Stimulated activated CD4-positive, alpha-beta T cell treated with anti-CD3 and anti-CD28 coated beads, TNF-alpha, amount 100 ng/mL, for 48 hours (primary cell): Measurements from ENCODE around the gene HLTF.

Experiments used
- DNase-seq, 3 donors: peaks; one replicate each; pipeline ENCODE4 v3.0.0-alpha.2; 2020; ENCODE audit warnings: low read depth in 3 of 3

HLTF gene

DNA sequence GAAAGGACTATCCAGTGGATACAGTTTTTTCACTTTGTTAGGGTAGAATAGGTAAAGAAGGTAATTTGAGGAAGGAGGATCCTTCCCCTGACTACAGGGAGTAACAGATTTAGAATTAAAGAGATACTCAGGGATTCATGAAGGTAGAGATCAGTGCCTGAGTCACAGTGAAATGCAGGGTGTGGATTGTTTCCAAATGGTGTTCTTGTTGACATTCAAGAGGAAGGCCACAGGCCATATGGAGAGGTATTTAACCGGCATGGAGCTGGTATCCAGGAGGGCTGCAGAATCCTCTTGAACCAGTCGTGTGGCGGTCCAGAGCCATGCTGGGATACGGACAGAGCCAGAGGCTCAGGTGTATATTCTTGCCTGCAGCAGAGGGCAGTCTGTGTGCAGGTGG lies 66.8 kb downstream of the HLTF start:
- no peak for DNase-seq

DNA sequence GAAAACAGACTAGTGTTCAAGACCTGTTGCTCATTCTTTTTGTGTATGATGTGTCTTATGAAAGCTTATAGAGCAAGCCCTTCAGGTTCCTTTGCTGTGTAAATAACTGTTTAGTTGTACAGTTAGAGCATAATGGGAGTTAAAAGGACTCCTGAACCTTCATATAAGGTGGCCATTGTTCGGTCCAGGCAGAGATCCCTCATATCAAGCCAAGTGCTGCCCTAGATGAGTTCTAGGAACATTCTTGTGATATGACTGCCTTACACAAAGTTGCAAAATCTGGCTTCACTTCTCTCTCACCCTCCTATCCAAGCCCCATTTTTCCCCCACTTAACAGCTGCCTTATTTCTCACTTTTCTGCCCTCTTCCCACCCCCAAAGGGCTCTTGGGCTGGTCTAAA lies 68.1 kb downstream of the HLTF start:
- no peak for DNase-seq

DNA sequence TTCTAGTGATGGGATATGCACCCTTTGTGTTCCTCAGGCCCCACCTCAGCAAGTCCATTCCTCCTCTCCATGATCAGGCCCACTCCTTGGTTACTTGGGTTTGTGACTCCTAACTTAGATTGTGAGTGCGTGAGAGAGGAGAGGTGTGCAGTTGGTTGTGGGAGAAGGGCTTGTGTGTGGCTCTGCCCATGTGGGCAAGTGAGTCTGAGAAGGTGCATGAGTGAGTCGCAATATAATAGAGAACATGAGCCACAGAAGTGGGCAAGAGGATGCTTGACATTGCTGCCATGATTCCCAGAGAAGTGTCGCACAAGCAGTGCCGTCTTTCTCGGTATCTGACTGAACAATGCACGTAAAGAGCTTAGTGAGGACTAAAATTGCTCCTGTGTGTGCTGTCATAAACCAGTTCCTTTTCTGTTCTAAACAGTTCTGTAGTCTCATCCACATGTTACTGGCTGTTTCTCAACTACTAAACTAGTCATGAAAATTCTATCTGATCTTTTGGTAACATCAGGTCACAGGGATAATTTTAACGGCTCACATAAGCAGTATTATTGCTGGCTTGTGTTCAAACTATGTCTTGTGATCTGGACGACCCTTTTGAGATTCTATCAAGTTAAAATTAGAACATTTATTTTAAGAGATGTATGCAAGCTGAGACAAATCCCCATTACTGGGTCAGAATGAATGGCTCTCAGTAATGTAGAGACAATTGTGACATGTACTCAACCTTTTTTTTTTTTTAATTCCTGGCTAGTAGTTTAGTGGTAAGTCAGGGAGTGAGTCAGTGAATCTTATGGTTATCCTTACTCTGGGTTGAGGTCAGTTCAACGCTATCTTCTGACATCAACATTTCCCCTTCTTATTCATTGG lies 69.4 kb downstream of the HLTF start:
- no peak for DNase-seq

DNA sequence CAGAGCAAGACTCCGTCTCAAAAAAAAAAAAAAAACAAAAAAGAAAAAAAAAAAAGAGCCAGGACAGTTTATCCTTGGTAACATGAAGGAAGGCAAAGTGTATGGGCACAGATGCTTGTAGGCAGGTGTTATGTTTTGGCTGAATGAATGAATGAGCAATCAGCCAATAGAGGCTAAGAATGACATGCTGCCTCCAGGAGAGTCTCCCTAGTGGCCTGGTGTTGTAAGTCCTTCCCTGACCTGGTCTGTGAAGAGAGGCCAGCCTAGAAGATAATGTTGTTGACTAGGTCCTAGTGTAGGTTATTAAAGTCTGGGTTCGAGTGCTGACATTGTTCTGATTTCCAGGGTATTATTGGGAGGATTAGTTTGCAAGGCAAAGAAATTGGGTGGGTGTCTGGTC lies 70.1 kb downstream of the HLTF start:
- DNase-seq = no peak

DNA sequence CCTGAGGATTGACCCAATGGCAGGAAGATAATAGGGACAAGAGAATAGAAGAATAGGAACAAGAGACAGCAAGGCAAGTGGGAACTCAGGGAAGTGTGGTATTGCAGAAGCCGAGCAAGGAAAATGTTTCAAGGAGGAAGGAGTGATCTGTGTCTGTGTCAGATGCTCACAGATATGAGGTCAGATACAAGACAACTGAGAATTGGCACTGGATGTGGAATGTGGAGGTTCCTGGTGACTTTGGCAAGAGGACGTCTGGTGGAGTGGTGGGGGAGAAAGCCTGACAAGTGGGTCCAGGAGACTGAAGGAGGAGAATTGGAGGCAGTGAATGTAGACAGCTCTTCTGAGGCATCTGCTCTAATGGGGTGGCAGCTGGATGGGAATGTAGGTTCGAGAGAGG lies 70.9 kb downstream of the HLTF start:
- DNase-seq = no peak

DNA sequence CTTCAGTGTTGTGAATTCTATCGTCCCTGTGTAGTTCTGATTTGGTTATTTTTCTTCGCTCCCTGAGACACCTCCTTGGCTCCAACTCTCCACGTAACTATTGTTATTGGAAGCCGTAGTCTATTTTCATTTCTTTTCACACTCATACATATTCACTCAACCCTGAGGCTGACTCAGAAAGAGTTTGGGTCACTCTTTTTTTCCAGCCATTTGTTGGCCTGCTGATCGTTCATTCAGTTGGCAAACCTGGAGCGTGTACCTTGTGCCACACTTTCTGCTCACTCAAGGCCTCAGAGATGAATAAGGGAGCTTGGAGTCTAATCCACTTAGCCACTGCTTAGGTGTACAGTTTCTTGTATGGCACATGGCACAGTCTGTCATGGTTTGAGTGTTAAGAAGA lies 72.6 kb downstream of the HLTF start:
- no peak for DNase-seq

DNA sequence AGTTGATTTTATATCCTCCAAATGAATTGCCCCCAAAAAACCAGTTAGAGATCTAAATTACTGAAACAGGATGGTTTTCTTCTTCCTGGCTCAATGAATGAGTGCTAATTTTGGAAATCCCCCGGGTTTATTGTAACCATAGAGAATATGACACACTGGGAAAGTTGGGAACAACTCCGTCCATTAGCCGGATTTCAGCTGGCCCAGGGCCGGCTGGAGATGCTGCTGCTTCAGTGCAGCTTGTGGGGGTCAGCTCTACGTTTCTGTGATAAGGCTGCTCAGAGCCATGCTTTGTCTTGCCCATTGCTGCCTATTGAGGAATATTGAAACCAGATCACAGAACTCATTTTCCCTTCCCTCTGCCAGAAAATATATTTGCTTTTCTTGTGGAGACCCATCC lies 74.7 kb downstream of the HLTF start:
- no peak for DNase-seq

DNA sequence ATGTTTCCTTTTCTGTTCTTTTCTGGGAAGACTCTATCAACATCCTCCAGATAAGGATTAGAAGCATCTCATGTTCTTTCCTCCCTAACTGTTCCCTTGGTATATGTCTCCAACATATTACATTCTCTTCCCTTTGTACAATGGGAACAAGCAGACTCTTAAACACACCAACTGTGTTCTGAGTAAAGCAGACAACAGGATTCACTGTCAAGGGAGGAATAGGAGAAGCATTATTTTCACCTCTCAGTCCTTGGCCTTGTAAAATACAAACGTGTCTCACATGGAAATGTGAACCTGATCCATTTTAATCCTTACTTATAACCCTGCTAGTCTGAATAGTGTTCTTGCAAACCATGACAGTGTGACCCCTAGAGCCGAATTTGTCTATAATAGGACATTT lies 75.4 kb downstream of the HLTF start:
- DNase-seq = no peak

DNA sequence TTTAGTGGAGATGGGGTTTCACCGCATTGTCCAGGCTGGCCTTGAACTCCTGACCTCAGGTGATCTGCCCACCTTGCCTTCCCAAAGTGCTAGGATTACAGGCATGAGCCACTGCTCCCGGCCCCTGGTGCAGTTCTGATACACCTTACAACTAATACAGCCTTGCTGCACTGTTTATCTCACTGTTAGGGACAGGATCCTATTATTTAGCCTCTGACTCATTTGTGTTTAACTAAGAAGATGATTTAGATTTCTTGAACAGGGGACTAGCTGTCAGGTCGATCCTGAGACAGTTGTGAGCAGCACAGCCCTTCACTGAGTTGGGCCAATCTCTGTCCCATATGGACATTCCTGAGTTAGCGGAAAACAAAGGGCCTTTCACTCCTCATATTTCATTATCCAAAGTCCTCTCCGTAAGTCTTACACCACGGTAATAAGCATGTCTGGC lies 75.8 kb downstream of the HLTF start:
- no peak for DNase-seq

DNA sequence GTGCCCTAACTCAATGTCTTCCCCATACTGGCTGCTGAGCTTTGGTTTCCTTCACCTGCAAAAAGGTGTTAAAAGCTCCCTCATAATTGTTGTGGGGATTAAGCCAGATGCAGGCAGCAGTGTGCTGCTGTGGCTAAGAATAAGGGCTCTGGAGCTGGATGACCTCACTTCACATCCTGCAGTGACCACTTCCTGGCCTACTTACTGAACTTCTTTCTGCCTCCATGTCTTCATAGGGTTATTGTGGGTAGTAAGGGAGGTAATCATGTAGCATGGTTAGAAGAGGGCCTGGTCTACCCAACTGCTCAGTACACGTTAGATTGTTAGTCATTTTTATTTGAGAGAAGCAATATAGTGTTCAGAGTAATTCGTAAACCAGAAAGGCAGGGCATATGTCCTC lies 76.6 kb downstream of the HLTF start:
- DNase-seq = no peak

DNA sequence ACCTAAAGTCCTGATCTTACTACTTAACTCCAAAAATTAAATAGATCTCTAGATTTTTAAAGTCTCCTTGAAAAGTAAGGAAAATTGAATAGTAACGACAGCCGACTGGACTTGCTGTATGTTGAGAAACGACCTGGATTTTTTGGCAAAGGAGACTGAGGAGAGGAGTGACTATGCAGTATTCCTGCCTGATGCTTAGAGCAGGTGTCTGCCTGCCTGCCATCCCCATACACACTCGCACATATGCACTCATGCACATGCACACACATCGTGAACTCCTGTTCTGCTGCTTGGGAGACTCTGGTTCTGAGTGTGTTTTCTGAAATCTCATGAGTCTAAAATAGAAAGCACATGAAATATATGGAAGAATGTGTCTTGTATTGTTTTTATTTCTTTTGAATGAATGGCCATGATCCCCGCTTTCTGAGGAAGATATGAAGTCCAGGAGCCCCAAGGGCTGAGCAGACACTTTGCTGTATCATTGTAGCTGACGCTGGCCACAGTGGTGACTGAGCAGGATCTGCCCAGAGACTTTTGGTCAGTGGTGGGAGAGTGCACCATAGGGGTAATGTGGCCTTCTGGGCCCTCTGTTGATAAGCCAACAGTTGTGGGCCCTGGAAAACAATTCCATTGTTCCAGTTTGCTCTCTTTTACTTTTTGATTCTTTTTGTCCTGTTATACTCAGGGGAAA lies 78.6 kb downstream of the HLTF start:
- DNase-seq = no peak

DNA sequence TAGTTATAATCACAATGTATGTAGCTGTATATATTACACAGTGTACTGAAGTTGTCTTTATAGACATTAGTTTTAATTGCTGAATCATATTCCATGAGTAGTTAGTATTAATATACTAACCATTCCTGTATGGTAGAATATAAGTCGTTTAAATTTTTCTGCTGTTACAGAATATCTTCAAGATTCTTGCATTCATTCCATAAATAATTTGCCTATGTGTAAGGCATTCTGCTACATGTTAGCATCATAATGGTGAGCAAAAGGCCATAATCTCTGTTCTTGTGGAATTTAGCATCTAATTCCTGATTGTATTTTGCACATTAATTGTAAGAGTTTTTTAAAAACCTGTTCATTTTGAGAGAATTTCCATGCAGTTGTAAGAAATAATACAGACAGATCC lies 80.9 kb downstream of the HLTF start:
- DNase-seq = no peak

DNA sequence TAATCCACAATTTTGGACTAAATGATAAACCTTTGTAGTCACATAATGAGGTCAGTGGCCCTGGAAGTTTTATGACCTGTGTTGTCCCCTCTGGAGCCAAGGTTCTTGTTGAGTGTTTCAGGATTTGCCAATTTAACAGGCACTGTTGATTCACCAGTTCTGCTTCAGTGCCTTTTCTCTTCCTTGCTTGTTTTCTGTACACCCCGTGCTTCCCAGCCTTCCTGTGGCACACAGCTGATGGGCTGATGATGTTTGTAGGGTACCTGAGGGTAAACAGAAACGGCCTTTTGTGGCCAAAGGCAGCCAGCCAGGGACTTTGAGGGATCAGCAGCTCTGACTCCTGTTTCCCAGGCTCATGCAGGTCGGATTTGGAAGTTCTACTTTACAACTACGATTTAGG lies 81.7 kb downstream of the HLTF start:
- DNase-seq = no peak

DNA sequence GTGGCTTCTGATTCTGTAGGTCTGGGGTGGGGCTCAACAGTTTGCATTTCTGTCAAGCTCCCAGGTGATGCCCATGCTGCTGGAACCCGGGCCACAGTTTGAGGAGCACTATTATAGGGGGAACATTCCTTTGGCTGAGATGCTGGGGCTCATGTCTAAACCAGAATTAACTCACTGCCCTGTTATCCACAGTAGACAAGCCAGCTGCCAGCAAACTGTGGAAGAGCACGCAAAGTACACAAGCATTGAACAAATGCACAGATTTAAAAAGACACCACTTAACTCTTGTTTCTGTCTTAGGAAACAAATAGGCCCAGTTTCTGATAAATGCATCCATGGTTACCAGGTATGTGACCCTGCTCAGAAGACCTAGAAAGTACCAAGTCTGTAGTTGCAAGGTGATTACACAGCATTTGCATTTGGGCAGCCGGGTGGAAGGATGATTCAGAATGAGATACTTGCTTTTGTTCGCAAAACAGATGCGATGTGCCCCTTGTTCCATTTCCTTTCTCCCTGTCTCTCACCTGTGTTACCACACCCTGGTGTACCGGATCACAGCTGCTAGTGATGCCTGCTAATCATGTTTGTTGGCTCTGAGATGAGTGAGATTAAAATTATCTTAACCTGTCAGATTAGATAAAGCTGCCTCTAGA lies 82.6 kb downstream of the HLTF start:
- DNase-seq = no peak

DNA sequence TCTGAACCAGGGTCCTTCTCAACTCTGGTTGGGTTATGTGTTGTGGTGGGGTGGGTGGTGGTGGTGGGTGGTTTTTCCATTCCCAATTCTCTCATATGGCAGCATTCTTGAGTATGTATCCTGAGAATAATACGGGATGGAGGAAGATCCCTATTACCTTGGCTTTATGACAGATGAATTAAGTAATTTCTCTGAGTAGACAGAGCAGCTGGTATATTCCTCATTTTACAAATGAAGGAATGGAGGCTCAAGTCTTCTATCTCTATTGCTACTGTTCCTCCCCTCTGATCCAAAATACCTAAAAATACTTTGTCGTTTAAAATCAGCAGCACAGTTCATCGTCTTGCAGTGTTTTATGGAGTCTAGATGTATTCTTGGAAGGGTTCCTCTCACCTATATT lies 84.6 kb downstream of the HLTF start:
- no peak for DNase-seq

DNA sequence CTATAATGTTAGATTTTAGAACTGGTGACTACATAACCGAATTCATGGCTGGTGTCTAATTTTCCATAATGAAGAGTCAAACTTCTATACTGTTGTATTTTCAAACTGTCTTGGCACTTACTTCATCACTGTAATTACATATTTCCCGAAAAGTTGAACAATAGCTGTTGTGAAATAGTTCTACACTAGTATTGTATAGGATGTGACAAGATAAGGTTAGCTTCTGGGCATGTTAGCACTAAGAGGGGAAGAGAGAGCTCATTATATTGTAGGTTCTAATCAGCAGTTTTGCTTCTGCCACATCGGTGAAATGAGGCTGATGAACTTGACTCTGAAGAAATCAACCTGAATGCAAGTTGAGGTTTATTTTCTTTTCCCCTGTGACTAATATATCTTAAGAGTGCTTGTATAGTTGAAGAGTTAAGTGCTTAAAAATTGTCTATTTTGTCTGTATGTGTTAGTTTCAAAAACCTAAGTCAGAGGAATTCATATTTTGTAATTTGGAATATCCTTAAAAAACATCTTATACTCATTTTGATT lies 86.1 kb downstream of the HLTF start:
- no peak for DNase-seq

DNA sequence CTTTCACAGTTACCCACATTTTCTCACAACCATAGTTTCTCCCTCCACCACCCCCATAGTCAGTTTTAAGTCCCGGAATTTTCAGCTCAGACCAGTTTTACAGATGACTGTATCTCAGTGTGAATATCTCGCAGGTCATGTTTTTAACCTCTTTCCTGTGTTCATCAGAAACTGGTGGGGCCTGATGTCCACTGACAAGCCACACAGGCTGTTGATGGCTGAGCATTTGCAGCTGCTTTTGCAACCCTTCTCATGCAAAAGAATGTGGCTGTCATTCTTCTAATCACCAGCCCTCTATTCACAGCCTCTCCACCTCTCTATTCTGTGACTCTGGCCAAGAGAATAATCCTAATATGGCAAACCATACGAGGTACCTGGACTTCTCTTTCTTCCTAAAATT lies 86.5 kb downstream of the HLTF start:
- DNase-seq = no peak

DNA sequence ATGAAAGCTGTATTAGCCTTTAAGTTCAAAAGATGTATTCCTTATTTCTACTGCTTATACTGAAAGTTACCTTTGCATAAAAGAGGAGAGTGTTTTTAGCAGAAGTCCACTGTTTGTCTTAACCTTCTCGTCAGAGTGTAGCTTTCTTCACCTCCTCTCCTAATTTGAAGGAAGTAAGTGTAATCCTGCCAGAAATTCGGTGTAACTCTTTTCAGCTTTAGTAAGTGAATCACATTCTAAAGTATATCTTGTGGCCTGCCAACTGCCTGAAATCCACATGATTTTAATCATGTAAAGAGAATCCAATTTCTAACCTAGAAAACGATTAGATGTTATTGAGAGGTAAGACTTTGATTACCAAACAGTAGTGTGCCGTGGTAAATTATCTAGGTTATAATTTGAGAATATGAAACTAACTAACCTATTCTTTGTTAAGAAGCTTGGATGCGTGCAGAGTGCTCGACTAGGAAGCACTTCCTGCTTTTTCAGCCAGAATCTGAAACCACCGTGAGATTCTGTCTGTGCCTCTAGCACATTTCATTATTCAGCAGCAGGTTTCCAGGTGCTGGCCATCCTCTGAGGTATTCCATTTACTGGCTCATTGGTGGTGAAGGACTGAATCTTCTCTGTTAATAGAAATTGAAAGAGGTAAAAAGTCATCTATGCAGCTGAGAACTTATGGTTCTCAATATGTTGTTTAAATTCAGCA lies 87.5 kb downstream of the HLTF start:
- no peak for DNase-seq

DNA sequence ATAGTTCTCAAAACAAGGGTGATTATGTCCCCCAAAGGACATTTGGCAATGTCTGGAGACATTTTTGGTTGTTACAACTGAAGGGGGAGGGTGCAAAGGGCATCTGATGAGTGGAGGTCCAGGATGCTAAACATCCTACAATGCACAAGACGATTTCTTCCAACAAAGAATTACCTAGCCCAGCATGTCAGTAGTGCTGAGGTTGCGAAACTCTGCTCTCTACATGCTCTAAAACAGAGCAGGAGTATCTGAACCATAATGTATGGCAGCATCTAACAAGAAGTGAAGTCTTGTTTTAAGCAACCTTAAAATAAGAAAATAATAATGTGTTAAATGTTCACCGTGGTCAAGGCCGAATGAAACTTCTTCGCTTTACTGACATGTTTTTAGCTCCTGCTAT lies 88.0 kb downstream of the HLTF start:
- no peak for DNase-seq

DNA sequence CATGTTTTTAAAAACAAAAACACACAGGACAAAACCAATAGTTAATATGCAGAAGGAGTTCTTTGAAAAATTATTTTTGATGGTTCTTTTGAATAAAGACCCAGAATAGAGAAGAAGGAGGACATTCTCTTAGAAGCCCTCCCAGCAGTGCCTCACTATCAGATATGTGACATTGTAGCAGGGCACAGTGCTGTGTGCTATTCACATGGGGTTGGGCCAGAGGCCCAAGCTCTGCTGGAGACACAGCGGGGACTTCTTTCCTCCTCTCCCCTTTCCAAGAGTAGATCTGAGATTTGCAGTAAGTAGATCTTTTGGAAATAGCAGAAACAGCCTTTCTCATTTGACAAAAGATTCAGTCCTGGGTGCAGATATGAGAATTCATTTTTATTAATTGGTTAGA lies 88.7 kb downstream of the HLTF start:
- no peak for DNase-seq

DNA sequence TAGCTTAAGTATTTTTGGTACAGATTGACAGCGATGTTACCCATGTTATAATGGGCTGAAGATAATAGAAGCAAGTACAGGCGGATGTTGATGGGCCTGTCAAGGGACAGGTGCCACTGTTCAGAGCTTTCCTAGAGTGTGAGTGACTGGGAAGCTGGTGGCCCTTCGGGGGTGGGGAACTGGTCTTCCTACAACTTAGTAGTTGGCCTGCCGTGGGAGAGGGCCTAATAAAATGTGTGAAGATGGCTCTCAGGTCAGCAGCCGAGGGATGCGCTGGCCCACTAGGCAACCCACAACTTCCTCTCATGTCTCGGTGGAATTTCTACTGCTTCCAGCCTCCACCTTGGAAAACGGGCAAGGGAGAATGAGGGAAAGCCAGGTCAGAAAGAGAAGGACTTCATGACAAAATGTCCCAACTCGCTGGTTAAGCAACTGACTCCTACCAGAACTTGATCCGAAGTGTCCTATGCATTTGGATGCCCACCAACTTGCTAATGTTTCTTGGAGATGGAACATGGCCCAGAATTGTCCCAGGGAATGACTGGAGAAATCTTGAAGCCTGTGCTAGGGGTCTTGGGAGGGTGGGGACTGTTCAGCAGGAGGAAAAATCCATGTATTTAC lies 93.6 kb downstream of the HLTF start:
- DNase-seq = no peak
